Measurements from ENCODE around the gene TRIM33. TPM values are rescaled to one million over a fixed set of nuclear protein-coding genes. Genes with fewer than 3 reads are reported as not detected.

TRIM33 gene
- total RNA-seq, 1 donor from 2014 or later = 15.3 TPM

GRCh38 chr1:114503916-114504422, 7.0 kb downstream of the TRIM33 start:
- no peak overlapping the region for H3K4me3 ChIP-seq (ENCODE audit: low read depth, low read length)
- no peak for DNase-seq (ENCODE audit: low read depth)
- TF ChIP-seq, protein P1, sequence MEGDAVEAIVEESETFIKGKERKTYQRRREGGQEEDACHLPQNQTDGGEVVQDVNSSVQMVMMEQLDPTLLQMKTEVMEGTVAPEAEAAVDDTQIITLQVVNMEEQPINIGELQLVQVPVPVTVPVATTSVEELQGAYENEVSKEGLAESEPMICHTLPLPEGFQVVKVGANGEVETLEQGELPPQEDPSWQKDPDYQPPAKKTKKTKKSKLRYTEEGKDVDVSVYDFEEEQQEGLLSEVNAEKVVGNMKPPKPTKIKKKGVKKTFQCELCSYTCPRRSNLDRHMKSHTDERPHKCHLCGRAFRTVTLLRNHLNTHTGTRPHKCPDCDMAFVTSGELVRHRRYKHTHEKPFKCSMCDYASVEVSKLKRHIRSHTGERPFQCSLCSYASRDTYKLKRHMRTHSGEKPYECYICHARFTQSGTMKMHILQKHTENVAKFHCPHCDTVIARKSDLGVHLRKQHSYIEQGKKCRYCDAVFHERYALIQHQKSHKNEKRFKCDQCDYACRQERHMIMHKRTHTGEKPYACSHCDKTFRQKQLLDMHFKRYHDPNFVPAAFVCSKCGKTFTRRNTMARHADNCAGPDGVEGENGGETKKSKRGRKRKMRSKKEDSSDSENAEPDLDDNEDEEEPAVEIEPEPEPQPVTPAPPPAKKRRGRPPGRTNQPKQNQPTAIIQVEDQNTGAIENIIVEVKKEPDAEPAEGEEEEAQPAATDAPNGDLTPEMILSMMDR (conservative IDR thresholded peaks at IDR 0.05; ENCODE audit: low read depth, low read length) = no peak

- no peak overlapping the region for H3K4me3 ChIP-seq (ENCODE audit: low read depth, low read length)
- TF ChIP-seq, protein P1 (conservative IDR thresholded peaks at IDR 0.05; ENCODE audit: low read depth, low read length) = no peak
- DNase-seq (ENCODE audit: low read depth) = no peak
Observed at GRCh38 chr1:114502080-114502479, 8.9 kb downstream of the TRIM33 start.

DNA sequence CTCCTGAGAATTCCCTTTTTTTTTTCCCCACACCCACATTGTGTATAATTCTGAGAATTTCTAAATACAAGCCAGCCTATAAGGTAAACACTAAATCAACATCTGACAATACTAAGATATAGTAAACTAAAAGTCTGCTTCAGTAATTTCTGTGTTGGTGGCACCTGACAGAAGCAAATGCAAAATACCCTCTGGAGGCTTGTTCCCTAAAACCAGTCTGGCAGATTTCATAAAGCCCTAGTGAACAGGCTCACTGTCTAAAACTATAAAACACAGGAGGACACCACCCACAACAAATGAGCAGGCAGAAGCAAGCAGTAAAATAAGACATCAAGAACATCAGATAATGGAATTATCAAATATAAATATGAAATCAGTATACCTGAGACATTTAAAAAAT, 11.5 kb downstream of the TRIM33 start:
- TF ChIP-seq, protein P1 (conservative IDR thresholded peaks at IDR 0.05; ENCODE audit: low read depth, low read length) = no peak
- H3K4me3 ChIP-seq (ENCODE audit: low read depth, low read length) = no peak overlapping the region
- DNase-seq (ENCODE audit: low read depth) = no peak

DNA sequence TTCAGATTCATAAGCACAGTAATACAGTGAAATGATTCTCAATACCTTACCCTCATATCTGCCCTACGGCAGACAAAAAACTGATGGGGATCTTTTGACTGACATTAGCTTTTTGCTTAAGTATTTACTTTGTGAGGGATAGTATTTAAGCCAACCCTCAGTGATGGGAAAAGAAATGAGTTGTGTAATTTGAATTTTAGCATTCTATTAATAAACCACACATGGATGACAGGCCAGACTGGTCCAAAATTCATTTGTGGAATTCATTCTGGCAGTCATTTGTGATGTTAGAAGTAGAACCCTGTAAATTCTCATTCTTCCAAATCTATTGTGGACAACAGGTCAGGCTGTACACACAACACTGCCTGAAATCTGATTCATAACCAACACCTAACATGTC, 14.9 kb downstream of the TRIM33 start:
- DNase-seq (ENCODE audit: low read depth) = no peak
- no peak overlapping the region for H3K4me3 ChIP-seq (ENCODE audit: low read depth, low read length)
- TF ChIP-seq, protein P1 (conservative IDR thresholded peaks at IDR 0.05; ENCODE audit: low read depth, low read length) = no peak

GRCh38 chr1:114495486-114495885, 15.5 kb downstream of the TRIM33 start:
- no peak for DNase-seq (ENCODE audit: low read depth)
- TF ChIP-seq, protein P1 (conservative IDR thresholded peaks at IDR 0.05; ENCODE audit: low read depth, low read length) = no peak
- no peak overlapping the region for H3K4me3 ChIP-seq (ENCODE audit: low read depth, low read length)

GRCh38 chr1:114492978-114493377, 18.0 kb downstream of the TRIM33 start:
- TF ChIP-seq, protein P1 (conservative IDR thresholded peaks at IDR 0.05; ENCODE audit: low read depth, low read length) = no peak
- no peak for DNase-seq (ENCODE audit: low read depth)

DNA sequence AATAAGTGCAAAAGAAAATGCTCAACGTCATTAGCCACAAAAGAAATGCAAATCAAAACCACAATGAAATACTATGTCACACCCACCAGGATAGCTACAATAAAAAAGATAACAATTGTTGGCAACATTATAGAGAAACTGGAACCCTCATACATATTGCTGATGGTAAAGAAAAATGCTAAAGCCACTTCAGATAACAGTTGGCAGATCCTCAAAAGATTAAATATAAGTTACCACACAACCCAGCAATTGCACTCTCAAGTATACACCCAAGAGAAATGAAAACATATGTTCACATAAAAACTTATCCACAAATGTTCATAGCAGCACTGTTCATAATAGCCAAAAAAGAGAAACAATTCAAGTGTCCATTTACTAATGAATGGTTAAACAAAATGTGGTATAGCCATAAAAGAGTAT, 20.7 kb downstream of the TRIM33 start:
- no peak overlapping the region for H3K4me3 ChIP-seq (ENCODE audit: low read depth, low read length)
- TF ChIP-seq, protein P1 (conservative IDR thresholded peaks at IDR 0.05; ENCODE audit: low read depth, low read length) = no peak
- no peak for DNase-seq (ENCODE audit: low read depth)

More at GRCh38 chr1:114492978-114493377, 18.0 kb downstream of the TRIM33 start:
- no peak overlapping the region for H3K4me3 ChIP-seq (ENCODE audit: low read depth, low read length)
